ENCODE results near the gene NUAK1.
A peak's percentile ranks its signal among the peaks of the same experiment; 100 is the strongest.
"Not testable (repeated sequence)": the region's sequence is repeated elsewhere in the genome, so short reads cannot be mapped to it uniquely, and the experiment has no call there.

Gene NUAK1

GRCh38 chr12:106146987-106147386, 8.2 kb upstream of the NUAK1 start:
- DNase-seq (ENCODE audit: low spot score): no peak

- DNase-seq (ENCODE audit: low spot score): no peak
Measured at GRCh38 chr12:106145539-106146447, 7.0 kb upstream of the NUAK1 start.

- DNase-seq (ENCODE audit: low spot score): peak; percentile 39
Measured at GRCh38 chr12:106144847-106145246, 6.1 kb upstream of the NUAK1 start.

DNA sequence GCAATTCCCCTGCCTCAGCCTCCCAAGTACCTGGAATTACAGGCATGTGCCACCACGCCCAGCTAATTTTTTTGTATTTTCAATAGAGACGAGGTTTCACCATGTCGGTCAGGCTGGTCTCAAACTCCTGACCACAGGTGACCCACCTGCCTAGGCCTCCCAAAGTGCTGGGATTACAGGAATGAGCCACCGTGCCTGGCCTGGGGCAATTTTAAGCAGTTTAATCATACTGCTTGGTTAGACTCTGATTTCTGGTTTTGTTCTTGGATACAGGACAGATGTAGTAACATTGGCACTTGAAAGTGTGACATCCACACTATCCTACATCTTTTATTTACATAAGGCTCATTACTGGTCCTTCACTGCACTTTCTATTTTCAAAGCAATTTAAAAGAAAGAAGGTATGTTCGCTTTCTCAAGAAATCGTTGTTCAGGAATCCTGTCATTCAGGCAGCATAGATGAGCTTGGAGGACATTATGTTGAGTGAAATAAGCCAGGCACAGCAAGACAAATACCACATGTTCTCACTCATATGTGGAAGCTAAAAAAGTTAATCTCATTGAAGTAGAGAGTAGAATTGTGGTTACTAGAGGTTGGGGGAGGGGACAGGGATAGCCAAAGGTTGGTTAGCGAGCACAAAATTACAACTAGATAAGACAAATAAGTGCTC, 4.0 kb upstream of the NUAK1 start:
- DNase-seq (ENCODE audit: low spot score): no peak

- DNase-seq (ENCODE audit: low spot score): not testable (repeated sequence)
Measured at GRCh38 chr12:106141920-106142319, 3.2 kb upstream of the NUAK1 start.

DNA sequence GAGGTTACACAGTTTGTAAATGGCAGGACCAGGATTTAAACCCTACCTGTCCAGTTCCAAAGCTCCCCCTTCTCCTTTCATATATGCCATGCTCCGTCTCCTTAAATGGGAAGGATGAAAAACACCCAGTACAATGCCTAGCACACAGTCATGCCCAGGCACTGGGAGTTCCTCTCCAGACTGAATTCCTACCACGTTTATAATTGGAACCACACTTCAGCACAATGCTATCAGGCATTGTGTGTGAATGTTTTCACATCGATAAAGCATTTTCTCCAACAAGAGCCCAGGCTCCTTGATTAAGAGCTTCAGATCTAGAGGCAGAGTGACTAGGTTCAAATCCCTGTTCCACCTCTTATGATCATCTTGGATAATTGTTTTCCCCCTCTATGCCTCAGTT, 2.7 kb upstream of the NUAK1 start:
- DNase-seq (ENCODE audit: low spot score): peak; percentile 42

- DNase-seq (ENCODE audit: low spot score): no peak
Measured at GRCh38 chr12:106141003-106141402, 2.2 kb upstream of the NUAK1 start.

GRCh38 chr12:106140223-106140986, 1.7 kb upstream of the NUAK1 start:
- DNase-seq (ENCODE audit: low spot score): no peak

- DNase-seq (ENCODE audit: low spot score): peak; percentile 88
Measured at GRCh38 chr12:106139422-106140171, 843 bp upstream of the NUAK1 start.

GRCh38 chr12:106138357-106138632, 459 bp downstream of the NUAK1 start:
- DNase-seq (ENCODE audit: low spot score): no peak

GRCh38 chr12:106137530-106138356, 1.0 kb downstream of the NUAK1 start:
- peak; percentile 41 for DNase-seq (ENCODE audit: low spot score)

DNA sequence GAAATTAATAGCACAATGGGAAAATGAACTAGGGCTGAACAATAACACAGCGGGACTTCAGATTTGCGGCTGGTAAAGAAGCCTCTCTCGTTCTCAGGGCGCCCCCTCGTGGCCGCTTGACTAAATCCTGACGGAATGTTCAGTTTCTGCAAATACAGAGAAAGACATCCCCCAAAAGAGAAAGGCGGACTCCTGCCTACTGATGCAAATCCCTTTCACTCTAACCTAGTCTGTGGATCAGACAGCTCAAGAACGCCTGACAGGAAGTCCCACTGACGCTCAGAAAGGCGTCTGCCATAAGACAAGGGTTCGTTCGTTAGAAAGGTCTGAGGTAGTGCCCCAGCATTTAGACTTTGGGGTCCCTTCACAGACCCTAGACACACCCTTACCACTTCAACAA, 2.5 kb downstream of the NUAK1 start:
- DNase-seq (ENCODE audit: low spot score): peak; percentile 76

DNA sequence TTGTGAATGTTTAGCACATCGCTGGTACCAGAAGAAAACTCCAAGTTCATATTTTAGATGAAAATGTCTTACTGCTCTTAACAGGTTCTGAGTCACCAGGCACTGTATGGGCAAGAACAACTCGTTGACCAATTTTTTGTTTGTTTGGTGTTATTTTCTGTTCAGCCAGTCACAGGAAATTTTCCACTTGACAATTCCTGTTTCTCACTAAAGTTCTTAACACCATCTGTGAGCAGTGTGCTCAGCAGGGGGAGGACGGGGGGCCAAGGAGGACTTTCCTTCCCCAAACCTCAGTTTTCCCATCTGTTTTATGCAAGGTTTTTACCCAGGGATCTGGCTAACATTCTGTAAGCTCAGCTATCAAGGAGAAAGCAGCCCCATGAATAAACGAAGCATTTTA, 3.0 kb downstream of the NUAK1 start:
- DNase-seq (ENCODE audit: low spot score): peak; percentile 37

- peak; percentile 17 for DNase-seq (ENCODE audit: low spot score)
Measured at GRCh38 chr12:106135075-106135474, 3.7 kb downstream of the NUAK1 start.

- no peak for DNase-seq (ENCODE audit: low spot score)
Measured at GRCh38 chr12:106134294-106134949, 4.3 kb downstream of the NUAK1 start.

DNA sequence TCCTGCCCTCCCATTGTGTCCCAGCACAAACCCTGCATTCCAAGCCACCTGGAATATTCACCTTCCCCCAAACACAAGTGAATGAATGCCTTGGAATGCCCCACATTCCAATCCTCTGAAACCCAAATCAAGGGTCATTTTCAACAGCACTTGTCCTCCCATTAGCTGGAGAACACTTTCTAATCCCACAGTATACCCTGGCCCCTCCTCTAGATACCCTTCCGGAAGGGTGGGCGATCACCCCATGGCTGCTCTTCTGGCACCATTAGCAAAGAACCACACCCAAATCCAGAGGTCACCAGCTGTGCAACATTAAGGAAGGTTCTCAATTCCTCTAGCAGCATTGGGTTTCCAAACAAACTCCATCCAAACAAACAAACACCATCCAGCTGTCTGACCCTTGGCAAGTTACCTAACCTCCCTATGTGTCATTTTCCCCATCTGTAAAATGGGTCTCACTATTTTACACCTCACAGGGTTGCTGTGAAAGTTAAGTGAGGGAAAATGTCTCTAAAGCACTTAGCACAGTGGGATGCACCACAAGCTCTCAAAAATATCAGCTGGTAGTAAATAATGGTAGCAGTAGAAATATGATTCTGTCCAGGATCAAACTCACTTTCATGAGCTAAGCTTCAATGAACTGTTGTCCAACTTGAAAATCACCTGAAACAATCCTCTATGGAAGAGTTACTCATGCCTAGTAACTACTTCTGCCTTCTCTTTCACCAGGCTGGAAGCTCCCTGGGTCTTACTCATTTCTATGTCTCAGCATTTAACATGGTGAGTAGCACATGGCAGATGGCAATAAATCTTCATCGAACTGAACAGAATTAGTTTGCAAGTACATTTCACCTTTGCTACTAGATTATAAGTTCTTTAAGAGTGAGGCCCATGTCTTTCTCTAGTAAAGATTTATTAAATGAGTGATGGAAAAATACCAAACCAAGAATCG, 5.3 kb downstream of the NUAK1 start:
- DNase-seq (ENCODE audit: low spot score): peak; percentile 44

DNA sequence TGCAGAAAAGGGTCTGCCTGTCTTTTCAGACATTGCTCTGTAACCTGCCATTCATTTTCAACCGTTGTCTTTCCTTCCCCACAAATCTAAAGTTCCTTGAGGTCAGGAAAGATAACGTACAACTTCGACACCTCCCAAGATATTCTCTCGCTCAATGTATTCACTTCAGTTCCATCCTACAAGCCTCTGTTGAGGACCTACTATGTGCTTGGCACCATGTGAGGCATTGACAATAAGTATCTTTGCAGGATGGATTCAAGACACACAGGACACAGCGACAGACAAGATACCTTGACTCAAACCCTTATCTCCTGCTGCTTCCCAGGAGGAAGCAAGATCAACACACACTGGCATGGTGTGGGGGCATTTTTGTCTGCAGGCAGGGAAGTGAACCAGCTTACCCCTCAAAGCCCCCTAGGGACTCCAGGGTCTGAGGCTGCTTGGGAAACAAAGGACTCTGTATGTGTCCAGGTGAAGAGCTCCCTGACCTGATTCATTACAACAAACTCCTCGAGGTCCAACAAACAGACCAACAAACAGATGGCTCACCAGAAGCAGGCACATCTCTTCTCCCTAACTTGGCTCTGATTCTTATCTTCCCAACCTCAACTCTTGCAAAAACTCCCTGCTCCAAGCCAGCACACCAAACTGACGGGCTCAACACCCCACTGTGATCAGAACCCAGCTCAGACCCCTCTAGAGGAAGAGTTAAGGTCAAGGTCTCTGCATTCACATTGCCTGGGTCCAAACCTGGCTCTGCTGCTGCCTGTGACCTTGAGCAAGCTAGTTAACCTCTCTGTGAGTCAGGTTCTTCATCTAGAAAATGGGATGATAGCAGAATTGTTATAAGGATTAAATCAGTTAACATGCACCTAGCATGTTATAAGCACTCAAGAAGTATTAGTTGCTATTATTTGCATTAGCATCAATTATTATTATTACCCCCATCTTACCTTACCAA, 6.3 kb downstream of the NUAK1 start:
- no peak for DNase-seq (ENCODE audit: low spot score)

GRCh38 chr12:106131676-106132075, 7.1 kb downstream of the NUAK1 start:
- DNase-seq (ENCODE audit: low spot score): peak; percentile 68
